ENCODE results near the gene GLIS1. TPM values are rescaled to one million over a fixed set of nuclear protein-coding genes. Genes with fewer than 3 reads are reported as not detected.

Gene GLIS1
- total RNA-seq: 0.16 TPM
- long read RNA-seq, partial matches to known transcripts: 0 of 1 reads
- long read RNA-seq, other reads (novel, unspliced or antisense): 1 of 1 reads

- Histone ChIP-seq H3K27ac (replicated peaks) (no peak within 1 kb of the TSS), H3K4me3 (peak within 1 kb of the TSS; percentile 80), H3K9me3 (replicated peaks) (peaks cover 5% of the 10 kb centered on the region), H3K27me3 (ENCODE audit: low read depth) (peaks cover 92% of the 10 kb centered on the region), H3K4me1 (peaks cover 24% of the 10 kb centered on the region), H3K36me3 (no peaks in the 10 kb centered on the region)
- no peak for TF ChIP-seq CTCF (IDR thresholded peaks at IDR 0.05; ENCODE audit: borderline replicate concordance)
- peak; percentile 83 for DNase-seq
- intact Hi-C loops (cut with micrococcal nuclease): no loop called here
Measured at GRCh38 chr1:53739109-53739681, at the start of gene GLIS1. TSS of gene GLIS1 (minus strand) at chr1:53739164. CDS start at chr1:53738064, 1,100 bp downstream.

- Histone ChIP-seq H3K4me1 (no peaks in the 10 kb centered on the region), H3K4me3 (no peak overlapping the region), H3K36me3 (peaks cover 52% of the 10 kb centered on the region), H3K27me3 (ENCODE audit: low read depth) (no peaks in the 10 kb centered on the region), H3K27ac (replicated peaks) (no peak overlapping the region), H3K9me3 (replicated peaks) (no peaks in the 10 kb centered on the region)
- DNase-seq: no peak
- intact Hi-C loops (cut with micrococcal nuclease): no loop called here
- TF ChIP-seq CTCF (IDR thresholded peaks at IDR 0.05; ENCODE audit: borderline replicate concordance): no peak
Measured at GRCh38 chr1:53787655-53788054, 48.7 kb upstream of the GLIS1 start.

DNA sequence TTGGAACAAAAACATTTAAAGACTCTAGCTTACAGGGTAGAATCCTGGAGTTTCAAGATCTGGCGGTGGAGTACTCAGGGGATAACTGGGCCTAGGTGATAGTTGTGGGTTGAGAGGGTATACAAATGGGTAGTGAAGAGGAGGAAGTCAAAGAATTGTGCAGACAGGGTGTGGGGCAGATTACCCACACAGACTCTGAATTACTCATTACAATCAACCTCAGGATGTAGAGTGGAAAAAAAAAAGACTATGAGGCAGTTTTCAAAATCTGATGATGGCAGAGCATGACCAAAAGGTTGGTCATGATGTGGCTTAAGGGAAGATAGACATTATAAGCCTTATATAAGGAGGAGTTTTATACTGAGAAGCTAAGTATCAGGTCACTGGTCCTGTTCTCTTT lies 44.1 kb upstream of the GLIS1 start:
- peaks cover 33% of the 10 kb centered on the region for H3K36me3 ChIP-seq
- no peak overlapping the region for H3K4me3 ChIP-seq
- no peak overlapping the region for H3K27ac ChIP-seq (replicated peaks)
- no peak for TF ChIP-seq CTCF (IDR thresholded peaks at IDR 0.05; ENCODE audit: borderline replicate concordance)
- no peaks in the 10 kb centered on the region for H3K4me1 ChIP-seq
- no peak for DNase-seq
- H3K27me3 ChIP-seq (ENCODE audit: low read depth): no peaks in the 10 kb centered on the region
- intact Hi-C loops (cut with micrococcal nuclease): no loop called here
- H3K9me3 ChIP-seq (replicated peaks): no peaks in the 10 kb centered on the region

GRCh38 chr1:53781654-53782053 lies 42.7 kb upstream of the GLIS1 start:
- TF ChIP-seq CTCF (IDR thresholded peaks at IDR 0.05; ENCODE audit: borderline replicate concordance): no peak
- Histone ChIP-seq H3K36me3 (peaks cover 38% of the 10 kb centered on the region), H3K4me1 (no peaks in the 10 kb centered on the region), H3K4me3 (no peak overlapping the region), H3K27me3 (ENCODE audit: low read depth) (no peaks in the 10 kb centered on the region), H3K27ac (replicated peaks) (no peak overlapping the region), H3K9me3 (replicated peaks) (no peaks in the 10 kb centered on the region)
- DNase-seq: no peak
- intact Hi-C loops (cut with micrococcal nuclease): no loop called here

DNA sequence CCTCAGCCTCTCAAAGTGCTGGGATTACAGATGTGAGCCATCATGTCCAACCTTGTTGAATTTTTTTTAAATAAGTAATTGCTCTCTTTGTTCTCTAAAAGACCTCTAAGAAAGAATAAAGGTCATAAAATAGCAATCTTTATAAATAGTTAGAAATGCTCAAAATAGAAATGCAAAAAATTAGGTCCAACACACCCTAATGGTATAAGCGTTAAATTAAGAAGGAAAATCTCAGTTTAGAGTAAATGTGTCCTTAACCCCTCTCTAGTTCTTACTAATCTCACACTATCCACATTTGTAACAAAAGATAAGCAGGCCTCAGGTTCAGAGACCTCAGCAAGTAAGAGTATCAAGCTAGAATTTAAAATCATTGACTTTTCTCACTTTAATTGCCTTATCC lies 38.3 kb upstream of the GLIS1 start:
- no peak for TF ChIP-seq CTCF (IDR thresholded peaks at IDR 0.05; ENCODE audit: borderline replicate concordance)
- DNase-seq: no peak

More for the DNA sequence above, 38.3 kb upstream of the GLIS1 start:
- Histone ChIP-seq H3K4me1 (no peaks in the 10 kb centered on the region), H3K9me3 (replicated peaks) (no peaks in the 10 kb centered on the region), H3K27ac (replicated peaks) (no peak overlapping the region), H3K4me3 (no peak overlapping the region), H3K36me3 (peaks cover 15% of the 10 kb centered on the region), H3K27me3 (ENCODE audit: low read depth) (no peaks in the 10 kb centered on the region)
- intact Hi-C loops (cut with micrococcal nuclease): no loop called here
